ENCODE data around the gene SIVA1.

SIVA1 gene

DNA sequence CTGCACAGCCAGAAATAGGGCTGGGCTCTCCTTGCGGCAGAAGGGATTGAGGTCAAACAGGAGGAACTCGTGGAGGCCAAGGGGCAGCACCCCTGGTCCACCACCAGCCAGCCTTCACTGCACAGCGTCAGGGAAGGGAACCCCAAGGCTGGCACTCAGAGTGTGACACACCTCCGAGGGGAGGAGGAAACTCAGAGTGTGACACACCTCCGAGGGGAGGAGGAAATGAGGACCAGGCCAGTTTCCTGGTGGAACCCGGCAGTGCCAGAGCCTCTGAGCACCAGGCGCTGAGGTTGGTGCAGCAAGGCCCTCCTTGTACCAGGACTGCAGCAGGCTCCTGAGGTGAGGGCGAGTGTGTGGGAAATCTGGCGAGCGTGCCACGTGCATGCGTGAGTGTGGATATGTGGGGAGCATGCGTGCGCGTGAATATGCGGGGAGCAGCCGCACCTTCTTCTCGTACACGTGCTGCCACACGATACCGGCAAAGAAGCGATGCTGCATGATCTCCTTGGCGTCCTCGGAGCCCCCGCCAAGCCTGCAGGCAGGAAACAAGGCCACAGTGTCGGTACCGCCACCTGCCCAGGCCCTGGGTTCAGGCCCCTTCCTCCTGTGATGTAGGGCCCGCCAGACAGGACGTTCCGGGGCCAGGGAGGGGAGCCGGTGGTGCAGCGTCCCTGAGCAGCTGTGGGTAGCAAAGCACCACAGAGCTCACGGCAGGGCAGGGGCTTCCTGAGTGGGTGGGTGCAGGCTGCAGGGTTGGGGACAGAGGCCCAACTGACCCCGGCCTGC is 19.2 kb downstream of the SIVA1 start:
- DNase-seq (ENCODE audit: low read depth in 3 of 3): no peak

DNA sequence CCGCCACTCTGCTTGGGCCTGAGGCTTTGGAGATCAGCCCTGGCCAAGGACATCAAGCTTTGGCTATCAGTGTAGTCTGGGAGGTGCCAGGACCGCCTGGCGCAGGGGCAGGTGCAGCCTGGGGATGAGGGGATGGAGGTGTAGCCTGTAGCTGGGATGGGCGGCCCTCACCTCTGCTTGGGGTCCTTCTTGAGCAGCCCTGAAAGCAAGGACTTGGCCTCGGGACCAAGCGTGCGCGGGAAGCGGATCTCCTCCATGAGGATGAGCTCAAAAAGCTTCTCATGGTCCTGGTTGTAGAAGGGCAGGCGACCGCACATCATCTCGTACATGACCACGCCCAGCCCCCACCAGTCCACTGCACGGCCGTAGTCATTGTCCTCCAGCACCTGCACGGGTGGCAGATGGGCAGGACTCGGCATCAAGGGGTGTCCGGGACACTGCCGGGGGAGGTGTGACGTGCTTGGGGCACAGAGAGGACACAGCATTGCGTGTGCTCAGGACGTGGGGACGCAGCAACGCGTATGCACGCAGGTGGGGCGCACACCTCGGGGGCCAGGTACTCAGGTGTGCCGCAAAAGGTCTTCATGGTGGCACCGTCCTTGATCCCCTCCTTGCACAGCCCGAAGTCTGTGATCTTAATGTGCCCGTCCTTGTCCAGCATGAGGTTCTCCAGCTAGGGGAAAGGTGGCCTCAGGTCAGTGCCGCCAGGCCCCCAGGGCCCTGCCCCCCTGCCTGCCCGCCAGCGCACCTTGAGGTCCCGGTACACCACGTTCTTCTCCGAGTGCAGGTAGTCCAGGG is 20.0 kb downstream of the SIVA1 start:
- no peak for DNase-seq (ENCODE audit: low read depth in 3 of 3)

DNA sequence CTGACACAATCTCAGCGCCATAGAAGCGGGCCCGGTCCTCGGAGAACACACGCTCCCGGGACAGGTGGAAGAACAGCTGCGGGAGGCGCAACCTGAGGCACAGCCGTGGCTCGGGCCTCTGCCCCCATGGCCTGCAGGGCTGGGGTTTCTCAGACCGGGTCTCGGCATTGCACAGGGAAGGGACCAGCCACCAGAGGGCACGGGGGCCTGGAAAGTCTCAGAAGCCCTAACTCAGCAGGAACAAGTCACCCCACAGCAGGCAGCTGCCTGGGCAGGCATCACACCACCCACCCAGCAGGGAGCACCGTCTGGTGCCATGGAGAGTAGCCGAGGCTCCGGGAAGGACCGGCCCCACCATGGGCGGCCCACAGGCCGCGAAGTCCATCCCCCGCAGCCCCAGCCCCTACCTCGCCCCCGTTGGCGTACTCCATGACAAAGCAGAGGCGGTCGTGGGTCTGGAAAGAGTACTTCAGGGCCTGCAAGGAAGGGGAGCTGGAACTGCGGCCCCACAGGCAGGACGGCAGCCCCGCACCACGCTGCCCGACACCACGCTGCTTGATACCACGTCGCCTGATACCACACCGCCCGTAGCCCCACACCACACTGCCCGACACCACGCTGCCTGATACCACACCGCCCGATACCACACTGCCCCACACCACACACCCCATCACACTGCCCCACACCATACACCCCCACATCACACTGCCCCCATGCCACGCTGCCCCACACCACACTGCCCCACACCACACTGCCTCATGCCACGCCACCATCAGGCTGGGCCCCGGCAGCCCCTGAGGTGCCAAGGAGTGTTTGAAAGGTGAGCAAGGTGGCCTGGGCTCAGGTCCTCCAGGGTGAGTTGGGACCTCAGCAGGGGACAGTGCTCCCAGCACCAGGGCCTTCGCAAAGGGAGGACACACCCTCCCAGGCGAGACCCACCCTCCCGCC is 20.8 kb downstream of the SIVA1 start:
- no peak for DNase-seq (ENCODE audit: low read depth in 3 of 3)

- no peak for DNase-seq (ENCODE audit: low read depth in 3 of 3)
These were observed 21.6 kb downstream of the SIVA1 start for GRCh38 chr14:104774453-104775072.

DNA sequence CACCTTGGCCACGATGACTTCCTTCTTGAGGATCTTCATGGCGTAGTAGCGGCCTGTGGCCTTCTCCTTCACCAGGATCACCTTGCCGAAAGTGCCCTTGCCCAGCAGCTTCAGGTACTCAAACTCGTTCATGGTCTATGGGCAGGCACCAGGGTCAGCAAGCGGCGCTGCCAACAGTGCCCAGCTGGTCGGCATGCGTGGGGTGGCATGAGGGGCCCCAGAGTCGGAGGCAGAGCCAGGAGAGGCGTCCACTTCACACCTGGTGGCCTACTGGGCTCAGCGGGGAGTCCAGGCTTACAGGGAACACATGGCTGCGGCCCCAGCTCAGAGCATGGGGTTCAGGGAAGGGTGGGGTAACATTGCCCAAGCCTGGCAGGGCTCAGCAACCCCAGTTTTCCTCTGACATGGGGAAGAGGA is 22.1 kb downstream of the SIVA1 start:
- DNase-seq (ENCODE audit: low read depth in 3 of 3): no peak

GRCh38 chr14:104776481-104776880 is 23.5 kb downstream of the SIVA1 start:
- DNase-seq (ENCODE audit: low read depth in 3 of 3): no peak

GRCh38 chr14:104776961-104777807 is 24.2 kb downstream of the SIVA1 start:
- DNase-seq (ENCODE audit: low read depth in 3 of 3): no peak

DNA sequence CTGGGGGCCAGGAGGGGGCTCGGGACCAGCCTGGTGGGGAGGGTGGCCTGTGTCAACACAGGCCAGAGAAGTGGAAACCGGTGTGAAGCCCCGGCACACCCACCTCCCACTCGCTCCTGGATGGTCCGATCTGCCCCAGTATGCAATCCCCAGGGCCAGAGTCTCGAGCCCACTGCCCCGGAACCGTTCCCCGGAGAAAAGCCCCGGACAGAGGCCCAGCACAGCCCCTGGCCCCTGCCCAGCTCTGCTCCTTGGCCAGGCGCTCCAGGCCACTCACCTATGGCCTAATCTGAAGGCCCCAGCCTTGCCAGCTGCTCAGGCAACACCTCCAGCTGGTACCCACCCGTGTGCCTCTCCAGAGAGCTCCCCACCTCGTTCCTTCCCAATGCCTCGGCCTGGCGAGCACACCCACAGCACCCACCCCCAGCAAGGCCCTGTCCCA is 24.9 kb downstream of the SIVA1 start:
- DNase-seq (ENCODE audit: low read depth in 3 of 3): no peak

DNA sequence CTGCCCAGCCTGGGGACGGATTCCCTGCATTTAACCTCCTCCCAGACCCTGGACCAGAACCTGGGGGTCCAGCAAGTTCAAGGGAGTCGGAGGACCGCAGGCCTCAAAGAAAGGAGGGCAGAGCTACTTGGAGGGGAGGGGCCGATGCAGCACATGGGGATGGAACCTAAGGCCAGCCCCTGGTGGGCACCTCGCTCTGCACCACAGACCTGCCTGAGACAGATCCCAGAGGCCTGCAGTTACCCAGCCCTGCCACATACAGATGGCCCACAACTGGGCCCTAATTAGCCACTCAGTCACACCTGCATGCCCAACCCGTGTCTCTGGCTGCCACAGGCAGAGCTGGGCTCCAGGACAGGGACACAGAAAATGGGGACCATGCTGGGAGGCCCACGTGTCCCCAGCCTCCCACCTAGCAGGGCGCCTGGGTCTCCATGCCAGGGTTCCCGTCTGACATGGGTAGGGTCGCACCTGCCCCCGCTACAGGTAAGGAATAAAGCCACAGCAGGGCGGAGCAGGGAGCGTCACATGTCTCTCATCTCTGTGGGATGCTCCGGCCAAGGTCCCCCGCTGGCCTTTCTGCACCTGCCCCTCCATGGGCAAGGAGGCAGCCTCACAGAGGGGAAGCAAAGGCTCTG is 25.9 kb downstream of the SIVA1 start:
- no peak for DNase-seq (ENCODE audit: low read depth in 3 of 3)

- DNase-seq (ENCODE audit: low read depth in 3 of 3): no peak
These were observed 27.0 kb downstream of the SIVA1 start for GRCh38 chr14:104779776-104780512.

DNA sequence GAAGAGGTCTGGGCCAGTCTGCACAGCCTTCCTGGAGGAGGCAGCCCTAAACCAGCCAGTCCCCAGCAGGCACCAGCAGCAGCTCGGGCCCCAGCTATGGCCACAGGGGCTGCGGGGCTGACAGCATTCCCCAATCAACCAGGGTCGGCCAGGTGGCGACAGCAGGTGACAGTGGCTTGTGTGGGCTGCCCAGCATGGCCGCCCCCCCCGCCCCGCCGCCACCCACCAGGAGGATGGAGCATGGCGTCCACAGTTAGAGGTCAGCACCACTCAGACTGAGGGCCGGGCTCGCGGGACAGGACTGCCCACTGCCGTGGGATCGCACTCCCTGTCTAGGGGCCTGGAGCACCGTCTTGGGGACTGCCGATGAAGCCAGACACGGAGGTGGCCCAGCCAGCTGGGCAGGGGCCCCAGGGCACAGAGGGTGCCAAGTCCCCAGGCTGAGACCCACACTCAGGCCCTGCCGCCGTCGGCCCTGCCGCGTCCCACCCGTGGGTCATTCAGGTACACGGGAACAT is 27.6 kb downstream of the SIVA1 start:
- DNase-seq (ENCODE audit: low read depth in 3 of 3): no peak

- DNase-seq (ENCODE audit: low read depth in 3 of 3): no peak
These were observed 28.5 kb downstream of the SIVA1 start for GRCh38 chr14:104781271-104782077.

- DNase-seq (ENCODE audit: low read depth in 3 of 3): no peak
These were observed 29.3 kb downstream of the SIVA1 start for GRCh38 chr14:104782086-104782807.

DNA sequence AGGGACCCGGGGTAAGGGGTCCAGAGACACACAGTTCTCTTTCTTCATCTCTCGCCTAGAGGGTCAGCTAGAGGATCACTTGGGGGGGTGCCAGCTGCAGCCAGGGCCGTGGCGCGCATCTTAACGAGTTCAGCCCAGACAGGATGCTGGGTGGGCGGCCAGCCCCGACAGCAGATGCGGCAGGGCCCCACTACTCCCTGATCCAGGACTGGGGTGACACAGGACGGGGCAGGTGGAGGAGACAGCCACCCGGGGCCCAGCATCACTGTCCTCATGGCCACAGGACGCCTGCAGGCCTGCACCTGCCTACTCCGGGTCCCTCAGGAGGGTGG is 29.8 kb downstream of the SIVA1 start:
- DNase-seq (ENCODE audit: low read depth in 3 of 3): no peak

GRCh38 chr14:104783484-104784217 is 30.7 kb downstream of the SIVA1 start:
- no peak for DNase-seq (ENCODE audit: low read depth in 3 of 3)

DNA sequence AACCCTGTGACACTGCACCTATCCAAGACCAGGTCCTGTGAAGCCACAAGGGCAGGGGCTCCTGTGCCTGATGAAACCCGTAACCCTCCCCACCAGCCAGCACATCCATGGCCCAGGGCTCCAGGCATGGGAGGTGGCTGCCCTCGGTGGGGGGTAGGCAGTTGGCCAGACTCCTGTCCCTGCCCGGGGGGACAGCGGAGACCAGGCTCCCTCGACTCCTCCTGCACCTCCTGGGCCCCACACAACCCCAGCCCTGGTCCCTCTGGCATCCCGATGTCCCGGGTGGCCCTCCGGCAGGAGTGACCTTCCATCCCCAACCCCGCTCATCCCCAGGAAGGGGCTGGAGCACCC is 31.2 kb downstream of the SIVA1 start:
- no peak for DNase-seq (ENCODE audit: low read depth in 3 of 3)
